ENCODE results near the gene LIPE. TPM values are rescaled to one million over a fixed set of nuclear protein-coding genes. Genes with fewer than 3 reads are reported as not detected.

LIPE gene
- total RNA-seq, 1 donor from 2014 or later = 23.6 TPM

DNA sequence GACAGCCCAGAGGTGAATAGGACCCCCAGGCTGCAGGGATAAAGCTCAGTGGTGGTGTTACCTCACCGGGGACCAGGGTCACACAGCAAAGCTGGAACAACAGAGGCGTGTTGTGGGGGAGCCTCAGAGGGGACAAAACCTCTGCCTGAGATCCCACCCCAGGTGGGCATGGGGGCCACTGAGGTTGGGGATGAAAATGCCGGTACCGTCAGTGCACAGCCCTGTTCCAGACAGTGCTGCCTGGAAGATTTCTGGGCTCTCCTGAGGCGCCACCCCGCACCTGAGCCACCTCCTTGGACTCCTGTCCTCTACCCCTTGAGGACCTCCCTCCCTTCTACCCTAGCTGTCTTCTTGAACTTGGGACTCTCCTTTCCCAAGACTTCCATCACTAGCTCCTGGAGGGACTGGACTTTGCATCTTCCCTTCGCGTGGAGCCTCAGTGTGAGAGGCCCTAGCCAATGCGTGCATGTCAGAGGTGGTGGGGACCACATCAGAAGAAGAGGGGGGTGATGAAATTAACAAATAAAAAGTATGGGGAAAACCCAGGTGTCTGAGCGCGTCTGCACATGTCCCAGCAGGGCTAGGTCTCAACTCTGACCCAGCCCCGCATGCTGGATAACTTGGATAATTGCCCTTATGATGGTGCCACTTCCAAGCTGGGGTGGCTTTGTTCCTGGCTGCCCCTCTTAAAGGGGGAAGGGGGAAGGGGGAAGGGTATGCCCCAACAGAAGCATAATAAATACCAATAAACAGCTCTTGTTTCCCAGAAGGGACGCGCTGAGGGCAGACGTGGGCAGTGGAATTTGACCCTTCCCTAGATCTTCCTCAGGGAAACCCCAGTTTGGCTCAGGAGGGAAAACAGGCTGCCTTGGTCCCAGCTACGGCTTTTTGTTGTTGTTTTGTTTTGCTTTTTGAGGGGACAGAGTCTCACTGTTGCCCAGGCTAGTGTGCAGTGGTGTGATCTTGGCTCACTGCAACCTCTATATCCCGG, 48.7 kb downstream of the LIPE start:
- DNase-seq (ENCODE audit: low spot score) = no peak

GRCh38 chr19:42376177-42376555, 51.0 kb downstream of the LIPE start:
- DNase-seq (ENCODE audit: low spot score) = no peak

- no peak for DNase-seq (ENCODE audit: low spot score)
Measured at GRCh38 chr19:42375415-42376176, 51.6 kb downstream of the LIPE start.

GRCh38 chr19:42374826-42375376, 52.3 kb downstream of the LIPE start:
- no peak for DNase-seq (ENCODE audit: low spot score)

GRCh38 chr19:42370626-42371175, 56.5 kb downstream of the LIPE start:
- no peak for DNase-seq (ENCODE audit: low spot score)

DNA sequence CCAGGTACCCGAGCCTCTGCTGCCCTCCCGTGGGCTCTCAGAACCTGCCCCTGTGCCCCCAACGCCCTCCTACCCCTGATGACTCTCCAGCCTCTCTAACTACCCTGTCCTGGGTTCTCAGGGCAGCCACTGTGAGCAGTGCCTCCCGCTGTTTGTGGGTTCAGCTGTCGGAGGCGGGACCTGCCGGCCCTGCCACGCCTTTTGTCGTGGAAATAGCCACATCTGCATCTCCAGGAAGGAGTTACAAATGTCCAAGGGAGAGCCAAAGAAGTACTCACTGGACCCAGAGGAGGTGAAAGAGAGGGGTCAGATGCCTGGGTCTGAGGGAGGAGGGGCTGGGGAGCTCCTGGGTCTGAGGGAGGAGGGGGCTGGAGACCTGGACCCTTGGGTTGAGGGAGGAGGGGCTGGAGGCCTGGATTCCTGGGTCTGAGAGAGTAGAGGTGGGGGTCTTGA, 57.1 kb downstream of the LIPE start:
- DNase-seq (ENCODE audit: low spot score) = no peak

- no peak for DNase-seq (ENCODE audit: low spot score)
Measured at GRCh38 chr19:42369433-42370067, 57.6 kb downstream of the LIPE start.

- DNase-seq (ENCODE audit: low spot score) = no peak
Measured at GRCh38 chr19:42368765-42369164, 58.4 kb downstream of the LIPE start.

DNA sequence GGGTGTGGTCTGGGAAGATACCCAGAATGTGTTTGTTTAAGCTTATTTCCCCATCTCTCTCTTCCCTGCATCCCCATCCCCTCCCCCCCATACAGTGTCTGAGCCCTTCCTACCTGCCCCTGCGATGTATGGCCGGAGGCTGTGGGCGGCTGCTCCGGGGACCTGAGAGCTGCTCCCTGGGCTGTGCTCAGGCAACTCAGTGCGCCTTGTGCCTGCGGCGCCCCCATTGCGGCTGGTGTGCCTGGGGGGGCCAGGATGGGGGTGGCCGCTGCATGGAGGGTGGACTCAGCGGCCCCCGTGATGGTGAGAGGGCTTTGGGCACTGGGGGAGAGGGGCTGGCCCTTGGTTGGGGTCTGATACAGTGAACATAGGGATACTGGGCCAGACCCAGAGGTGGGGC, 58.8 kb downstream of the LIPE start:
- no peak for DNase-seq (ENCODE audit: low spot score)

DNA sequence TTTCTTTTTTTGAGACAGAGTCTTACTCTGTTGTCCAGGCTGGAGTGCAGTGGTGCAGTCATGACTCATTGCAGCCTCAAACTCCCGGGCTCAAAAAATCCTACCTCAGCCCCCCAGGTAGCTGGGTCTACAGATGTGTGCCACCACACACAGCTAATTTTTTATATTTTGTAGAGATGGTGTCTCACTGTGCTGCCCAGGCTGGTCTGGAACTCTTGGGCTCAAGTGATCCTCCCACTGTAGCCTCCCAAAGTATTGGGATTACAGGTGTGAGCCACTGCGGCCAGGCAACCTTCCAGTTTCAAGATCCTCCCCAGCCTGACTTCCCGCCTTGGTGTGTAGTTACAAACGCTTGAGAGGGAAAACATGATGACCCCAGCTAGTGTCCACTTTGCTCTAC, 59.3 kb downstream of the LIPE start:
- no peak for DNase-seq (ENCODE audit: low spot score)

- DNase-seq (ENCODE audit: low spot score) = no peak
Measured at GRCh38 chr19:42366673-42367072, 60.5 kb downstream of the LIPE start.

DNA sequence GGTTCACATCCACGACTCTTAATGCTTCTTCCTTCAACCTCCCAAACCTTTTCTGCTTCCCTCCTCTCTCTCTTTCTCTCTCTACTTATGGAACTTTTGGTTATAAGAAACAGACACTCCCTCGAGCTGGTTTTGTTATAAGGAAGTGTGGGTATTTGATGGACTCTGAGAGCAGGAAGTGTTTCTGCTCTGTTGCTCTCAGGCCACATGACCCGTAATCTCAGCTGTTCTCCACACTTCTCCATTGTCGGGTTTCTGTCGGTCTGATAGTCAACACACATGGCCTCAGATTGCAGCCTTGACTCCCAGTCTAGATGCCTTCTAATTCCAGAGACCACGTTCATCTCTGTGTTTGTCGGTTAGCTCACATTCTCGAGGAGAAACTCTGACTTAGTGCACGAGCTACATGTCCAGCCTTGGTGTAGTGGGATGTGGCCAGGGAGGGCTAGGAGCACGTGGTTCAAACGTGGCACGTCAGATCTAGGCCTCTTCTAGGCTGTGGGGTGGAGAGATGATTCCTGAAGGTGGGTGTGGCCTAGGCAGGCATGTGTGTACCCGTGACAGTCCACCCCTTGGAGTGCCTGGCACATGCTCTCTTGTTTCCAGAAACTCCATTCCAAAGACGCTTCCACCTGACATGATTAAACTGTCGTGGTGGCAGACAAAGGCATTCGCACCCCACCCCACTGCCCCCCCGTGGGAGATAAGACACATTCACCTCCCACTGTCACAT, 63.4 kb downstream of the LIPE start:
- no peak for DNase-seq (ENCODE audit: low spot score)

DNA sequence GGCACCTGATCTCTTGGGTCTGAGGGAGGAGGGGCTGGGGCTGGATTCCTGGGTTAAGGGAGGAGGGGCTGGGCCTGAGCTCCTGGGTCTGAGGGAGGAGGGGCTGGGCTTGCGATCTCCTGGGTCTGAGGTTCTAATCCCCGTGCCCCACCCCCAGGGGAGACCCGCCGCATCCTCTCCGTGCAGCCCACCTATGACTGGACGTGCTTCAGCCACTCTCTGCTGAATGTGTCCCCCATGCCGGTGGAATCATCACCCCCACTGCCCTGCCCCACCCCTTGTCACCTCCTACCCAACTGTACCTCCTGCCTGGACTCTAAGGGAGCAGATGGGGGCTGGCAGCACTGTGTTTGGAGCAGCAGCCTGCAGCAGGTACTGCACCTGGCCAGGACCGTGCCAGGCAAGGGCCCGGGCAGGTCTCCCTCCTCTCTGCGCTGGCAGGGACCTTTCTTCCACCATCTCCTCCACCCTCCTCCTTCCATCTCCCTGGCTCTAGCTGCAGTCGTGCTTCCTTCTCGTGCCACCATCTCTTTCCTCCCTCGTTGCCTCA, 64.2 kb downstream of the LIPE start:
- no peak for DNase-seq (ENCODE audit: low spot score)

- no peak for DNase-seq (ENCODE audit: low spot score)
Measured at GRCh38 chr19:42362342-42362741, 64.8 kb downstream of the LIPE start.

- DNase-seq (ENCODE audit: low spot score) = no peak
Measured at GRCh38 chr19:42361545-42361910, 65.7 kb downstream of the LIPE start.

DNA sequence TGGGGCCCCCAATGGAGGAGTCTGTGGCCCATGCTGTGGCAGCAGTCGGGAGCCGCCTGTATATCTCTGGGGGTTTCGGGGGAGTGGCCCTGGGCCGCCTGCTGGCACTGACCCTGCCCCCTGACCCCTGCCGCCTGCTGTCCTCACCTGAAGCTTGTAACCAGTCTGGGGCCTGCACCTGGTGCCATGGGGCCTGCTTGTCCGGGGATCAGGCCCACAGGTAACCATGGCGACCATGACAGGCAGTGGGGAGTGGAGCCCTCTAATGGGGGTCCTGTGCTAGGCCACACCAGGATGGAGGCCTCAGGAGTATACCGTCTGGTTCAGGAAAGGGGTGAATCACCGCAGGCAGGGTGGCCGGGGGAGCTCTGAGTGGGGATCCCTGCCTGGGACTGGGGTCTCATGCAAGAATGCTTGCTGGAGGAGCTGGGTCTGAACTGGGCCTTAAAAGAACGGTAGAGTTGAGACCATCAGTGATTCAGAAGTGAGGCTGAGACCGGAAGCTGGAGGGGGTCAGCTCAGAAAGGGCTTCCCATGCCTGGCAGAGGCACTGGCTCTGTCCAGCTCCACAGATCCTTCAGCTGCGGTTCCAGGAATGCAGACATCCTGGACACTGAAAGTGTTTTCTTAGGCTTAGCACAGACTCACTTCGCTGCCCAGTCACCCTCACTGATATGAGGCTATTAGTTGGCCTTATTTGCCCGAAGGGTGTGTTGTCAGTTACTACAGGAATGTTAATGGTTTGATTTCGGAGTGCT, 66.2 kb downstream of the LIPE start:
- DNase-seq (ENCODE audit: low spot score) = no peak

DNA sequence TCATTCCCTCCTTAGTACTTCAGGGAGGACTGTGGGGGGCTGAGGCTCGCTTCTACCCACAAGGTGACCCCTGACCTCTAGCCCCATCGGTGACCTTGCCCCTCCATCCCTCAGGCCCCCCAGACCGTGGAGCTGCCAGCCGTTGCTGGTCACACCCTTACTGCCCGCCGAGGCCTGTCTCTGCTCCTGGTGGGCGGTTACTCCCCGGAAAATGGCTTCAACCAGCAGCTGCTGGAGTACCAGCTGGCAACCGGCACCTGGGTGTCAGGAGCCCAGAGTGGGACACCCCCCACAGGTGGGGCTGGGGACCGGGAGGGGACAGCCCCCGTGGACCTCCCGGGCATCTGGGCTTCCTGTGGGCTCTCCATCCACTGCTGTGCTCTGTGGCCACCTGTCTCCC, 69.9 kb downstream of the LIPE start:
- no peak for DNase-seq (ENCODE audit: low spot score)

DNA sequence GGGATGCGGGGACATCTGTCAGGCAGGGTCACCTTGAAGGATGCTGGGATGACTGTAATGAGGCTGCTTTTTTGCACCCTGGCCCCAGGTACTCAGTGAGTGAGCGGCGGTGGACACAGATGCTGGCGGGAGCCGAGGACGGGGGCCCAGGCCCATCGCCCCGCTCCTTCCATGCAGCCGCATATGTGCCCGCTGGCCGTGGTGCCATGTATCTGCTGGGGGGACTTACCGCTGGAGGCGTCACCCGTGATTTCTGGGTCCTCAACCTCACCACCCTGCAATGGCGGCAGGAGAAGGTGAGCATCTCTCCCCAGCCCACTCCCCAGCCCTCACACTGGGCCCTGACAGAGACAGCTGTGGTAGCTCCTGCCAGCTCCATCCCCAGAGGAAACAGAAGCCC, 70.5 kb downstream of the LIPE start:
- DNase-seq (ENCODE audit: low spot score) = no peak

DNA sequence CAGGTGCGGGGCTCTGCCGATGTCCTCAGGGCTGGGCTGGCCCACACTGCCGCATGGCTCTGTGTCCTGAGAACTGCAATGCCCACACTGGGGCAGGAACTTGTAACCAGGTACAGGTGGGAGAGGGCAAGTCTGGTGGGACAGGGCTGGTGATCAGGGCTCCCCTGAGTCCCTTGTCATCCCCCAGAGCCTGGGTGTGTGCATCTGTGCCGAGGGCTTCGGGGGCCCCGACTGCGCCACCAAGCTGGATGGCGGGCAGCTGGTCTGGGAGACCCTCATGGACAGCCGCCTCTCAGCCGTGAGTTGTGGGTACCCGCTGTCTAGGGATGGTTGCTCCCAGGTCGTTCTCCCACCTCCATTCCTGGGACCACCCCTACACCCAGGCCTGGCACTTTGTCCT, 71.3 kb downstream of the LIPE start:
- DNase-seq (ENCODE audit: low spot score) = no peak

All from ureter (tissue), 1 donor.